Lower lobe of right lung (tissue), 2 donors: ENCODE results near the gene FBXW7. TPM values are rescaled to one million over a fixed set of nuclear protein-coding genes. Genes with fewer than 3 reads are reported as not detected.

Experiments used
- ATAC-seq, 2 donors: fragments of 200-7000 bp; cut with Tn5 transposase; one replicate each; pipeline ENCODE4 v1.9.1; 2020 to 2022; ENCODE audit warnings: mild to moderate bottlenecking in 2 of 2, moderate library complexity in 2 of 2
- DNase-seq: peaks from one replicate; pipeline ENCODE4 v3.0.0-alpha.2; 2020
- H3K27ac ChIP-seq: fragments of 200-600 bp; one replicate; pipeline ENCODE4 v1.8.0; 2022
- H3K27me3 ChIP-seq: fragments of 200-600 bp; one replicate; pipeline ENCODE4 v1.8.0; 2022; ENCODE audit warnings: low read depth
- H3K36me3 ChIP-seq: fragments of 200-600 bp; one replicate; pipeline ENCODE4 v1.8.0; 2022; ENCODE audit warnings: mild to moderate bottlenecking
- H3K4me1 ChIP-seq: fragments of 200-600 bp; one replicate; pipeline ENCODE4 v1.8.0; 2022
- H3K4me3 ChIP-seq: fragments of 200-600 bp; one replicate; pipeline ENCODE4 v1.8.0; 2022; ENCODE audit warnings: mild to moderate bottlenecking
- H3K9me3 ChIP-seq: fragments of 200-600 bp; one replicate; pipeline ENCODE4 v1.8.0; 2022
- CTCF ChIP-seq: fragments of 200-600 bp; IDR thresholded peaks from one replicate; pipeline ENCODE4 v1.8.0; 2022; ENCODE audit warnings: antibody characterized with exemption, mild to moderate bottlenecking
- intact Hi-C: fragments of 100-400 bp; cut with DNase I; formaldehyde crosslinking; loops from one replicate; pipeline ENCODE4 v1.11.0; 2022
- total RNA-seq: library from RNA; stranded (reverse); fragmentation: NEBNext Ultra II Directional; extraction: Animal tissue kit (Norgen Biotek cat#: 25700); gene quantifications from one replicate; pipeline ENCODE4 v1.2.1, GENCODE V29; 2021
- donor health status: DM: no; HTN: yes; CAD: no; lungs with severe emphysema.

FBXW7 gene
- total RNA-seq, 1 donor from 2014 or later, result 39.6 TPM

- TF ChIP-seq CTCF, result no peak
- H3K27me3 ChIP-seq, result no peaks in the 10 kb centered on the region
- no peak for DNase-seq
- peaks cover 15% of the 10 kb centered on the region for H3K4me1 ChIP-seq
- no peaks in the 10 kb centered on the region for H3K36me3 ChIP-seq
- no peaks in the 10 kb centered on the region for H3K9me3 ChIP-seq
- intact Hi-C loops, result no loop called here
- H3K4me3 ChIP-seq, result no peak overlapping the region
- no peak overlapping the region for H3K27ac ChIP-seq
- ATAC-seq, result no peak
These were observed 25.3 kb downstream of the FBXW7 start for GRCh38 chr4:152510349-152511147.

- no peak overlapping the region for H3K4me3 ChIP-seq
- no peak overlapping the region for H3K27ac ChIP-seq
- peaks cover 15% of the 10 kb centered on the region for H3K4me1 ChIP-seq
- DNase-seq (no peak), ATAC-seq (no peak)
- intact Hi-C loops, result no loop called here
- H3K27me3 ChIP-seq, result no peaks in the 10 kb centered on the region
- H3K36me3 ChIP-seq, result no peaks in the 10 kb centered on the region
- H3K9me3 ChIP-seq, result no peaks in the 10 kb centered on the region
- no peak for TF ChIP-seq CTCF
These were observed 26.2 kb downstream of the FBXW7 start for GRCh38 chr4:152509595-152510225.

- Histone ChIP-seq H3K27me3 (no peaks in the 10 kb centered on the region), H3K36me3 (no peaks in the 10 kb centered on the region), H3K4me3 (no peak overlapping the region), H3K4me1 (peaks cover 15% of the 10 kb centered on the region), H3K27ac (no peak overlapping the region), H3K9me3 (no peaks in the 10 kb centered on the region)
- TF ChIP-seq CTCF, result no peak
- ATAC-seq, result no peak
- intact Hi-C loops, result no loop called here
- no peak for DNase-seq
These were observed 27.1 kb downstream of the FBXW7 start for GRCh38 chr4:152508818-152509217.

GRCh38 chr4:152508386-152508785 is 27.5 kb downstream of the FBXW7 start:
- Histone ChIP-seq H3K4me1 (peaks cover 15% of the 10 kb centered on the region), H3K9me3 (no peaks in the 10 kb centered on the region), H3K27me3 (no peaks in the 10 kb centered on the region), H3K36me3 (no peaks in the 10 kb centered on the region), H3K4me3 (no peak overlapping the region), H3K27ac (no peak overlapping the region)
- ATAC-seq (no peak), DNase-seq (no peak)
- TF ChIP-seq CTCF, result no peak
- intact Hi-C loops, result no loop called here

GRCh38 chr4:152503653-152504290 is 32.1 kb downstream of the FBXW7 start:
- intact Hi-C loops, result no loop called here
- no peak for ATAC-seq
- no peak for DNase-seq
- Histone ChIP-seq H3K27me3 (no peaks in the 10 kb centered on the region), H3K4me3 (no peak overlapping the region), H3K4me1 (peaks cover 7% of the 10 kb centered on the region), H3K36me3 (no peaks in the 10 kb centered on the region), H3K9me3 (no peaks in the 10 kb centered on the region), H3K27ac (no peak overlapping the region)
- no peak for TF ChIP-seq CTCF
